ENCODE measurements around the gene ANTKMT.
"Not testable (repeated sequence)": the region's sequence is repeated elsewhere in the genome, so short reads cannot be mapped to it uniquely, and the experiment has no call there.

ANTKMT gene

DNA sequence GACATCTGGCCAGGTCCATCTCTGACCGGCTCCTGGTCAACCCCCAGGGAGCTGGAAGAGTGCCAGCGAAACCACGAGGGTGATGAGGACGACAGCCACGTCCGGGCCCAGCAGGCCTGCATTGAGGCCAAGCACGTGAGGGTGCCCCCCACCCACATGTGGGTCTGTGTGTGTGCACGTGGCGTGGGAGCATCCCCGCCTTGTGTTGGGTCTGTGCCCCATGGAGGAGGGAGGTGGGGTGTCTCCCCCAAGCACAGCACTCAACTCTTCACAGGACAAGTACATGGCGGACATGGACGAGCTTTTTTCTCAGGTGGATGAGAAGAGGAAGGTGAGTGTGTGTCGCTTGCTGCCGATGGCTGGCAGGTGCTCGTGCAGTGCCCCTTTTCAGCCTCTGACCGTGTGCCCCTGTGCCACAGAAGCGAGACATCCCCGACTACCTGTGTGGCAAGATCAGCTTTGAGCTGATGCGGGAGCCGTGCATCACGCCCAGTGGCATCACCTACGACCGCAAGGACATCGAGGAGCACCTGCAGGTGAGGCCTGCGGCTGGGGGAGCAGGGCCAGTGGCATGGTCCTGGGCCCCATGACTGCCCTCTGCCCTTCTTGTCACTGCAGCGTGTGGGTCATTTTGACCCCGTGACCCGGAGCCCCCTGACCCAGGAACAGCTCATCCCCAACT is 39.1 kb upstream of the ANTKMT start:
- no peak for DNase-seq (ENCODE audit: low read depth)

GRCh38 chr16:682493-683395 is 38.2 kb upstream of the ANTKMT start:
- no peak for DNase-seq (ENCODE audit: low read depth)

- DNase-seq (ENCODE audit: low read depth): no peak
Observed at GRCh38 chr16:683396-684070, 37.4 kb upstream of the ANTKMT start.

DNA sequence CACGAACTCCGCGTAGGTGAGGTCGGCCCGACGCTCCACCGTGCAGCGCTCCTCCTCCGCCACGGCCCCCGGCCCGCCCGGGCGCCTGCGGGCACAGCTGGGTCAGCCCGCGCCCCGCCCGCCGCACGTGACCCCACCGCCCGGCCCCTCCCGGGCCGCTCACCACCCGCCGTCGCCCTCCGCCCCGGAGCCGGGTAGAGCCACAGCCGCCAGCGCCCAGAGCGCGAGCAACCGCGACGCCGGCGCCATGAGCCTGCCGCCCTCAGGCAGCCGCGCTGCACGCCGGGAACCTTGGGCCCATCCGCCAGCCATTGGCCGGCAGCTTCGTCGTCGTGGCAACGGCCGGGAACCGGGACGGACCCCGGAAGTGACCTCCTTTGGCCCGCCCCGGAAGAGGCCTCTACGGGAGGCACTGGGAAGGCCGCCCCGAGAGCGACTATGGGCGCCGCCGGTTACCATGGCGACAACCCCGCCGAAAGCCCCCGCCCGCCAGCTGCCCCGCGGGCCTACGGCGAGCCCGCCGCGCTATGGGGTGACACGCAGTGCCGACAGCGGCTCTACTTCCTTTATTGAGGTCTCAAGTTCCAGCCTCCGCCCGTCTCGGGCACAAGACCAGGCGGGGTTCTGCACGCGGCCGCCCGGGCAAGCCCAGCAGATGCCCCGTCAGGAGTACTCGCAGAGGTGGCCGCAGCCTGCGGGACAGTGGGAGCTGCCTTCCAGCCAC is 36.7 kb upstream of the ANTKMT start, which contains the start of gene JMJD8:
JMJD8 (minus strand) TSS at position 264 of the 724 bp plus-strand sequence; CDS start at position 249, 15 bp downstream.
- DNase-seq (ENCODE audit: low read depth): no peak

GRCh38 chr16:684961-685696 is 35.8 kb upstream of the ANTKMT start:
- DNase-seq (ENCODE audit: low read depth): no peak

GRCh38 chr16:685967-686366 is 35.0 kb upstream of the ANTKMT start:
- no peak for DNase-seq (ENCODE audit: low read depth)

DNA sequence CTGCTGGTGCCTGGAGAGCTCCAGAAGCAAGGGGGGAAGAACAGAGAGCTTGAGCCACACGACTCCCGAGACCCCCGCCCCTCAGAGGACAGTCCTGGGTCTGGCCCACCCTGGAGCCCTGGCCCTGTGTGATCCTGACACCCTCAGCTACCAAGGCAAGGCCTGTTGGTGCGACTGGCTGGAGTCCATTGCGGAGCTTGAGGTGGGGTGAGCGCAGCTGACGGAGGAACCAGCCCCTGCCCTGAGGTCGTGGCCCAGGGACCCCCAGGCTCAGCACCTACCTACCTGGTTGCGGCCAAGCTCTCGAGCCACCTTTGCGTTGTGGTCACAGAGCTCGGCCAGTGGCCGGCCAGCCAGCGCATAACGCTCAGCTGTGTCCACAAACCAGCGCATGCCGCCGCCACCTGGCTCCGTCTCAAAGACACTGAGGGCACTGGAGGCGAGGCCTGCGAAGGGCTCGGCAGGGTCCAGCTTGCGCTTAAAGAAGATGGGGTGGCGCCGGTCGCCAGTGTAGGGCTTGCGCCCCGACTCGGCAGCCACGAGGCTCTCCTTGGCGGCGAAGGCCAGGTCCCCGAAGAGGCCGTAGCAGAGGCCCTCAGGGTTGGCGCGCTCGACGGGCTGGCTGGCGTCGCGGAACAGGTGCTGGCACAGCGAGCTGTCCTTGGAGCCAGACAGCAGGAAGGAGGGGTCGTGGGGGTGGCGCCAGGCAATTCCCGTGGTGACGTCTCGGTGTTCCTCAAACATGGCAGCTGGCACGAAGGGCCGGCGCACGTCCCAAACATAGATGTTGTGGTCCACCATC is 34.3 kb upstream of the ANTKMT start:
- DNase-seq (ENCODE audit: low read depth): no peak

DNA sequence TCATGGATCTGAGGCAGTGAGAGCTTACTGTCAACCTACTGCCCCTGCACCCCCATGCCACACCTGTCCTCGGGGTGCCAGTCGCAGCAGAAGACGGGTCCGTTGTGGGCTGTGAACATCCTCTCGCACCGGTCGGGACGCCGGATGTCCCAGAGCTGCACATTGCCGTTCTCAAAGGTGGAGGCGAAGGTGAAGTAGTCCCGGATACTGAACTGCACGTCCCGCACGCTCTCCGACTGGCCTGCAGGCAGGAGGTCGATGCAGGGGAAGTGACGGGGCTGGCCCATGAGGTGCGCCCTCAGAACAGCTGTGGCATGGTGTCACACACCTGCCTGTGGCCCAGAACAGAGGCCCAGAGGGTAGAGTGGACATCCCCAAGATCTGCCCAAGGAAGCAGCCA is 33.4 kb upstream of the ANTKMT start:
- no peak for DNase-seq (ENCODE audit: low read depth)

DNA sequence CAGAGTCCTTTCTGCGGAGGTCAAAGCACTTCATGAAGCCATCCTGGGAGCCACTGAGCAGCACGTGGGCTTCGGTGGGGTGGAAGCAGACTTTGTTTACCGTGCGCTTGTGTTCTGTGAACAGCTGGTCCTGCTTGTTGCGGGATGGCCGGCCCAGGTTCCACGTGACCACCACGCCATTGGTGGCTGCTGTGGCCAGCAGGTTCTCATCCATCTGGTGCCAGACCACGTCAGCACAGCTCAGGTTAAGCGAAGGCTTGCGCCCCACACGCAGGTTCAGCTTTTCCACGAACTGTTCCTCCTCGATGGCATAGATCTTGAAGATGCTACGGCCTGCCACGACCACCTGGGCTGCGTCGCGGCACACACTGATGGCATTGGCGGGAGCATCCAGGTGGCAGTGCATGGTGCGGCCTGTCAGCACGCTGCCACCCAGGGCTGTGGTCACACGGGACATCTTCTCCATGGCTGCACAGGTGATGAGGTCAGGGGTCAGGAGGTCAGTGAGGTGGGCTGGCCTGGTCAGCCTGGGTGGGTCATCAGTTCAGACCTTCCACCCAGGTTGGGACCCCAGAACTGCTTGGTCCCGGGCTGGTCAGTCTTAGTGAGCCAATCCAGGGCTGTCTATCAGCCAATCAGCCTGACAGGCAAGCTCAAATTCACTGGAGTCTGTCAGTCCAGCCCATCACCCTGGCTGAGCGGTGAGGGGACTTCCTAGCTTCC is 31.6 kb upstream of the ANTKMT start:
- no peak for DNase-seq (ENCODE audit: low read depth)

DNA sequence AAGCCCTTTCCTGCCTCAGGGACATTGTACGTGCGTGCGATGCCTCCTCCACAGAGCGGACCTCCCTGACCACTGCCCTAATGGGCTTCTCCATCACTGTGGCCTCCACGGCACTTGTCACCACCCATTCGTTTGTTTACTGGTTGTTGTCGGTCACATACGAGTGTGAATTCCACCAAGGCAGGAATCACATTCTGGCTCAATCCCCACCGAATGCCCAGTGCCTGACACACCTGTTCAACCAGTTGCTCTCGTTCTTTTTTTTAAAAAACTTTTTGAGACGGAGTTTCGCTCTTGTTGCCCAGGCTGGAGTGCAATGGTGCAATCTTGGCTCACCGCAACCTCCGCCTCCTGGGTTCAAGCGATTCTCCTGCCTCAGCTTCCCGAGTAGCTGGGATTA is 29.7 kb upstream of the ANTKMT start:
- not testable (repeated sequence) for DNase-seq (ENCODE audit: low read depth)

DNA sequence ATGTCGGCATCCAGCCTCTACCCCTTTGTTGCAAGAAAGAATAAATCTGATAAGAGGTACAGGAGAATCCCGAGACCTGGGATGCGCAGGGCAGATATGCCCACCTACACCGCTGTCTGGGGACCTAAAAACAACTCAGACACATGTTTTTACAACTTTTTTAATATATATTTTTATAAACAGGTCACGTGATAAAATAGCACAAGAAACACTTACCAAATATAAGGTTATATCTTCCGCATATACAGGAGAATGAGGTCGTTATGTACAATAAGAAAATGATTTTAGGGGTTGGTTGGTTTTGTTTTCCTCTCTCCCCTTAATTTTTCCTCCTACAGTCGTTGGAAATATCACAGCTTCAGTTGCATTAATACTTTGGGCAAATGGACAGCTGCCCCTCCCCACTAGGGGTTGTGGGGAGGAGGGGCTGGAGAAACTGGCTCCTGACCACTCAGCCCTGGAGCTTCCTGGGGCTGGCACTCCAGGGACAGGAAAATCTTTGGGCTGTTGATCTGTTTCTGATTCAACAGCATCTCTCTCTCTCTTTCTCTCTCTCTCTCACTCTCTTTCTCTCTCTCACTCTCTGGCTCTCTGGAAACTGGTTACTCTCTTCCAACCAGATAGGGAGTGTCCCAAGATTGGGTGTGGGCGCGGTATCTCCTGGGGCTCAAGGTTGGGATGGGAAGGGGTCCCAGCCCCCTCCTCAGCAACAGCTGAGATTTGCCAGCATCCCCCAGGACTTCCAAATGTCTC is 28.4 kb upstream of the ANTKMT start:
- DNase-seq (ENCODE audit: low read depth): no peak

- no peak for DNase-seq (ENCODE audit: low read depth)
Observed at GRCh38 chr16:693364-693763, 27.6 kb upstream of the ANTKMT start.

GRCh38 chr16:693766-694165 is 27.2 kb upstream of the ANTKMT start:
- no peak for DNase-seq (ENCODE audit: low read depth)

GRCh38 chr16:694187-694862 is 26.6 kb upstream of the ANTKMT start:
- no peak for DNase-seq (ENCODE audit: low read depth)

- no peak for DNase-seq (ENCODE audit: low read depth)
Observed at GRCh38 chr16:694863-695354, 26.0 kb upstream of the ANTKMT start.

DNA sequence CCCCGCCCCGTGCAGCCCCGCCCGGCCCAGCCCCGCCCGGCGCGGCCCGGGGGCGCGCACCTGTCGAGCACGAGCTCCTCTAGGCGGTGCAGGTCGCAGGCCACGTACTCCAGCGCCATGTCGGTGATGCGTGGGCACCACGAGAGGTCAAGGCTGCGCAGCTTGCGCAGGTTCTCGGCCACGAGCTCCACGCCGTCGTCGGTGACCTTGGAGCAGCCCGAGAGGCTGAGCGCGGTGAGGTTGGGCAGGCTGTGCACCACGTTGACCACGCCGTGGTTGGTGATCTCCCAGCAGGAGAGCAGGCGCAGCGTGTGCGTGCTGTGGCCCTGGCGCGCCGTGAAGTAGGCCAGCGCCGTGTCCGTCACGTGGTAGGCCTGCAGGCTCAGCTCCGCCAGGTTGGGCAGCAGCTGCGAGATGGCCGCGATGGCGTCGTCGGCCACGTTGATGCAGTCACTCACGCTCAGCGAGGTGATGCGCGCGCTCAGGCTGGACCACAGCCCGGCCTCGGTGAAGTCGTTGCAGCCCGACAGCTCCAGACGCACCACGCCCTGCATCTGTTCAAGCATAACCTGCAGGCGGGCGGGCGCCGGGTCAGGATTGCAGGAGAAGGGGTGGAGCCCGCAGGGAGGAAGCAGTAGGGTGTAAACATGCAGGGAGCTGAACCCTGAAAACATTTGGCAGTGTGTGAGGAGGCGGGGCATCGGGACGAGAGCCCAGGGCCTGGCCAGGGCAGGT is 25.4 kb upstream of the ANTKMT start:
- no peak for DNase-seq (ENCODE audit: low read depth)

GRCh38 chr16:698911-699671 is 21.9 kb upstream of the ANTKMT start:
- DNase-seq (ENCODE audit: low read depth): no peak
